Activated CD8-positive, alpha-beta memory T cell treated with anti-CD3 and anti-CD28 coated beads for 48 hours (primary cell): ENCODE results near the gene PLAAT5.
"Not testable (repeated sequence)": the region's sequence is repeated elsewhere in the genome, so short reads cannot be mapped to it uniquely, and the experiment has no call there.

Experiments used
- DNase-seq, 3 experiments: peaks; one replicate each; pipeline ENCODE4 v3.0.0-alpha.2; 2020; ENCODE audit warnings: low read depth in 2 of 3, low spot score in 2 of 3

Gene PLAAT5

GRCh38 chr11:63485777-63486176 lies 5.2 kb downstream of the PLAAT5 start:
- no peak for DNase-seq

GRCh38 chr11:63480039-63480438 lies 10.9 kb downstream of the PLAAT5 start:
- no peak for DNase-seq

- DNase-seq: peak in 1 of 3 experiments; percentile 4
Measured at GRCh38 chr11:63478896-63479295, 12.1 kb downstream of the PLAAT5 start.

GRCh38 chr11:63476618-63477017 lies 14.3 kb downstream of the PLAAT5 start:
- DNase-seq: no peak

GRCh38 chr11:63472372-63472771 lies 18.6 kb downstream of the PLAAT5 start:
- DNase-seq: no peak

- no peak for DNase-seq
Measured at GRCh38 chr11:63470311-63470710, 20.7 kb downstream of the PLAAT5 start.

- DNase-seq: no peak
Measured at GRCh38 chr11:63462137-63462536, 28.8 kb downstream of the PLAAT5 start.

- no peak for DNase-seq
Measured at GRCh38 chr11:63459586-63459985, 31.4 kb downstream of the PLAAT5 start.

GRCh38 chr11:63448646-63449045 lies 42.3 kb downstream of the PLAAT5 start:
- no peak for DNase-seq

- peak in 1 of 3 experiments; percentile 5 for DNase-seq
Measured at GRCh38 chr11:63445720-63446119, 45.2 kb downstream of the PLAAT5 start.

GRCh38 chr11:63445118-63445517 lies 45.8 kb downstream of the PLAAT5 start:
- DNase-seq: no peak

GRCh38 chr11:63444160-63444559 lies 46.8 kb downstream of the PLAAT5 start:
- no peak for DNase-seq

- no peak for DNase-seq
Measured at GRCh38 chr11:63443714-63444113, 47.3 kb downstream of the PLAAT5 start.

GRCh38 chr11:63435831-63436230 lies 55.1 kb downstream of the PLAAT5 start:
- not testable (repeated sequence) for DNase-seq

- DNase-seq: not testable (repeated sequence)
Measured at GRCh38 chr11:63435351-63435750, 55.6 kb downstream of the PLAAT5 start.

- not testable (repeated sequence) for DNase-seq
Measured at GRCh38 chr11:63430731-63431130, 60.2 kb downstream of the PLAAT5 start.

GRCh38 chr11:63427971-63428508 lies 62.9 kb downstream of the PLAAT5 start:
- DNase-seq: no peak

GRCh38 chr11:63417174-63417852 lies 73.7 kb downstream of the PLAAT5 start:
- no peak for DNase-seq
